Effector CD8-positive, alpha-beta T cell (primary cell): ENCODE data around the gene PSAT1.
A peak's percentile ranks its signal among the peaks of the same experiment; 100 is the strongest.

ENCODE experiments used
- DNase-seq: peaks from one replicate; lab custom pipeline; 2025; lab: John Stamatoyannopoulos, UW

Gene PSAT1

GRCh38 chr9:78365748-78366697 lies 69.1 kb downstream of the PSAT1 start:
- no peak for DNase-seq

GRCh38 chr9:78366827-78367226 lies 69.9 kb downstream of the PSAT1 start:
- no peak for DNase-seq

- no peak for DNase-seq
Measured at GRCh38 chr9:78368236-78368635, 71.3 kb downstream of the PSAT1 start.

- peak; percentile 32 for DNase-seq
Measured at GRCh38 chr9:78369639-78370219, 72.8 kb downstream of the PSAT1 start.

- DNase-seq, result no peak
Measured at GRCh38 chr9:78370991-78371390, 74.1 kb downstream of the PSAT1 start.

GRCh38 chr9:78371981-78372380 lies 75.1 kb downstream of the PSAT1 start:
- DNase-seq, result no peak
